ENCODE data around the gene NUB1.
"Not testable (repeated sequence)": the region's sequence is repeated elsewhere in the genome, so short reads cannot be mapped to it uniquely, and the experiment has no call there.

The NUB1 gene, protein sequence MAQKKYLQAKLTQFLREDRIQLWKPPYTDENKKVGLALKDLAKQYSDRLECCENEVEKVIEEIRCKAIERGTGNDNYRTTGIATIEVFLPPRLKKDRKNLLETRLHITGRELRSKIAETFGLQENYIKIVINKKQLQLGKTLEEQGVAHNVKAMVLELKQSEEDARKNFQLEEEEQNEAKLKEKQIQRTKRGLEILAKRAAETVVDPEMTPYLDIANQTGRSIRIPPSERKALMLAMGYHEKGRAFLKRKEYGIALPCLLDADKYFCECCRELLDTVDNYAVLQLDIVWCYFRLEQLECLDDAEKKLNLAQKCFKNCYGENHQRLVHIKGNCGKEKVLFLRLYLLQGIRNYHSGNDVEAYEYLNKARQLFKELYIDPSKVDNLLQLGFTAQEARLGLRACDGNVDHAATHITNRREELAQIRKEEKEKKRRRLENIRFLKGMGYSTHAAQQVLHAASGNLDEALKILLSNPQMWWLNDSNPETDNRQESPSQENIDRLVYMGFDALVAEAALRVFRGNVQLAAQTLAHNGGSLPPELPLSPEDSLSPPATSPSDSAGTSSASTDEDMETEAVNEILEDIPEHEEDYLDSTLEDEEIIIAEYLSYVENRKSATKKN
- 103 to 132 (median 119) reads per million in 4 donors for total RNA-seq

GRCh38 chr7:151341357-151342101 lies at the start of gene NUB1:
TSS of gene NUB1 (plus strand) at chr7:151341812. CDS start at chr7:151345350, 3,538 bp downstream.
- peak; percentile 81 to 89 (median 88) for DNase-seq

- no peak for DNase-seq
Measured at GRCh38 chr7:151292850-151293249, 48.8 kb upstream of the NUB1 start.

- DNase-seq: no peak
Measured at GRCh38 chr7:151296202-151296992, 45.2 kb upstream of the NUB1 start.

- no peak for DNase-seq
Measured at GRCh38 chr7:151298765-151299164, 42.8 kb upstream of the NUB1 start.

DNA sequence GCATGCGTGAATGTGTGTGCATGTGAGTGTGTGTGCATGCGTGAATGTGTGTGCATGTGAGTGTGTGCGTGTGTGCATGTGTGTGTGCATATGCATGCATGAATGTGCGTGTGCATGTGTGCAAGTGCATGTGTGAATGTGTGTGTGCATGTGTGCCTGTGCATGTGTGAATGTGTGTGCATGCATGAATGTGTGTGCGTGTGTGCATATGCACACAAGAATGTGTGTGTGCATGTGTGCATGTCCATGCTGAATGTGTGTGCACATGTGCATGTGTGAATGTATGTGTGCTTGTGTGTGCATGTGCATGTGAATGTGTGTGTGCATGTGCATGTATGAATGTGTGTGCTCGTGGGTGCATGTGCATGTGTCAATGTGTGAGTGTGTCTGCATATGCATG lies 42.1 kb upstream of the NUB1 start:
- no peak for DNase-seq

GRCh38 chr7:151299940-151300645 lies 41.5 kb upstream of the NUB1 start:
- no peak for DNase-seq

GRCh38 chr7:151301471-151302462 lies 39.8 kb upstream of the NUB1 start:
- DNase-seq: no peak

DNA sequence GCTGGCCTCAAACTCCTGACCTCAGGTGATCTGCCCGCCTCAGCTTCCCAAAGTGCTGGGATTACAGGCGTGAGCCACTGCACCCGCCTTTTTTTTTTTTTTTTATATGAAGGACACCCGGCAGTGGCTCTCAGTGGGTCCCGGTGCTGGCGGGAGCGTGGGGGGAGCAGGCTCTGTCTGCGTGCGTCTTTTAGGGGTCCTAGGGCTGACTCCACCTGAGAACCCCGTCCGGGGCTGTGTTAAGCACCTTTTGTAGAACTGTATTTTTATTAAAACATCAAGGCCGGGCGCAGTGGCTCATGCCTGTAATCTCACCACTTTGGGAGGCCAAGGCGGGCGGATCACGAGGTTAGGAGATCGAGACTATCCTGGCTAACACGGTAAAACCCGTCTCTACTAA lies 37.4 kb upstream of the NUB1 start:
- DNase-seq: not testable (repeated sequence)

GRCh38 chr7:151304856-151305255 lies 36.8 kb upstream of the NUB1 start:
- no peak for DNase-seq

DNA sequence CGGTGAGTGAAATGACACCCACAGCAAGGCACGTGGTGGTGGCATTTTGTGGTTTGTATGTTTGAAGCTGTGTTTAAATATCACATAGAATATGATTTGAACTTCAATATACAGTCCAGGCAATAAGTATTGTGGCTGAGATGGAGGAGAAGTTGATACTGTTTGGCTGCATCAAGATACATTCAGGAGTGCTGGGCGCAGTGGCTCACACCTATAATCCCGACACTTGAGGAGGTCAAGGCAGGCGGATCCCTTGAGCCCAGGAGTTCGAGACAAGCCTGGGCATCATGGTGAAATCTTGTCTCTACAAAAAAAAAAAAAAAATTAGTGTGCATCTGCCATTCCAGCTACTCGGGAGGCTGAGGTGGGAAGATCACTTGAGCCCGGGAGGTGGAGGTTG lies 35.2 kb upstream of the NUB1 start:
- no peak for DNase-seq

DNA sequence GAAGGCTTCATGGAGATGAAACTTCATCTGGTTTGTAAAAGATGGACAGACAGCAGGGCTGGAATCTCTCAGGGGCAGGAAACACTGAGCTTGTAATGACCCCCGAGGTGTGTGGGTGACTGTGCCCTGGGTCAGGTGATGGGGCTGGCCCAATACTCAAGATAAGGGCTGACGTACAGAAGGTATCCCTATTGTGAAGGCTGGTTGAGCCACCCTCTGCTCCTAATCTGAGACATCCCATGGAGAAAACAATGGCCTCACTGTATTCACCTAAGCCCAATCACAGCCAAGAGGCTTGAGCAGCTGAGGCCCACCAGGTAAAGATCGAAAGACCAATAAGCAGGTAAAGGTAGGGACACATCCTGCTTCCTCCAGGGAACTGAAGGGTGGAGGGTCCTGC lies 34.8 kb upstream of the NUB1 start:
- DNase-seq: no peak

DNA sequence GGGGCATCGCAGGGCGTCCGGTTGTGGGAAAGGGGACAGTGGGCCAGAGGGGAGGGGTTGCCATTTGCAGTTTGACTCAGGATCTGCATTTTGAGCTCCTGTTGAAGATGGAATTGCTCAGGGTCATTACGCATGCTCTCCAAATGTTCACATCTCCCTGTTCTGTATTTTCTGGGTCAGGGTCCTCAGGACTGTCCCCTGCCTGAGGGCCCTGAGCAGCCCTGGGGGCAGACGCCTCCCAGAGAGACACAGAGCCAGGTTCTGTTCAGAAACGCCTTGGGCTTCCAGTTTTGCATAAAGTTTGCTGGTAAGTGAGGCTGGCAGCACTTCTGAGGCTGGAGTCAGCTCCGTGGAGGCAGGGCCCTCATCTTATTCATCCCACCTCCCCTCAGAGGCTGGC lies 34.1 kb upstream of the NUB1 start:
- no peak for DNase-seq

- DNase-seq: no peak
Measured at GRCh38 chr7:151308256-151308655, 33.4 kb upstream of the NUB1 start.

- no peak for DNase-seq
Measured at GRCh38 chr7:151308791-151309190, 32.8 kb upstream of the NUB1 start.

DNA sequence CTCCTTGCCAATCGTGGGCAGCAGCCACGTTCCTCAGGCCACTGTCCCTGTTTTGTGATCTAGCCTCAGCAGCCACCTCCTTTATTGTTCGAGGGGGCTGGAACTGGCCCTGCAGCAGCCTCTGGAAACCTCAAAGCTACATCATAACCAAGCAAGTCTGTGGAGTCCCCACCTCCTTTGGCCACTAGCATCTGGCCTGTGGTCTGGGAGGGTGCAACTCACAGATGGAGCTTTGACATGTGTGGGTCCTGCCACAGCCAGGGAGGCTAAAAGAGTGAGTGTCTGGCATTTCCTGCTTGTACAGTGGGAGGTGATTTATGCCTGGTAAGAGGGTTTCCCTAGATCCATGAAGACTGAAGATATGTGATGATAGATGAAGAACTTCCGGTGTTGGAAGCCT lies 32.3 kb upstream of the NUB1 start:
- no peak for DNase-seq

GRCh38 chr7:151310578-151310977 lies 31.0 kb upstream of the NUB1 start:
- DNase-seq: no peak

GRCh38 chr7:151311294-151311864 lies 30.2 kb upstream of the NUB1 start:
- peak in 1 of 5 donors; percentile 28 for DNase-seq

GRCh38 chr7:151312356-151312755 lies 29.3 kb upstream of the NUB1 start:
- no peak for DNase-seq

DNA sequence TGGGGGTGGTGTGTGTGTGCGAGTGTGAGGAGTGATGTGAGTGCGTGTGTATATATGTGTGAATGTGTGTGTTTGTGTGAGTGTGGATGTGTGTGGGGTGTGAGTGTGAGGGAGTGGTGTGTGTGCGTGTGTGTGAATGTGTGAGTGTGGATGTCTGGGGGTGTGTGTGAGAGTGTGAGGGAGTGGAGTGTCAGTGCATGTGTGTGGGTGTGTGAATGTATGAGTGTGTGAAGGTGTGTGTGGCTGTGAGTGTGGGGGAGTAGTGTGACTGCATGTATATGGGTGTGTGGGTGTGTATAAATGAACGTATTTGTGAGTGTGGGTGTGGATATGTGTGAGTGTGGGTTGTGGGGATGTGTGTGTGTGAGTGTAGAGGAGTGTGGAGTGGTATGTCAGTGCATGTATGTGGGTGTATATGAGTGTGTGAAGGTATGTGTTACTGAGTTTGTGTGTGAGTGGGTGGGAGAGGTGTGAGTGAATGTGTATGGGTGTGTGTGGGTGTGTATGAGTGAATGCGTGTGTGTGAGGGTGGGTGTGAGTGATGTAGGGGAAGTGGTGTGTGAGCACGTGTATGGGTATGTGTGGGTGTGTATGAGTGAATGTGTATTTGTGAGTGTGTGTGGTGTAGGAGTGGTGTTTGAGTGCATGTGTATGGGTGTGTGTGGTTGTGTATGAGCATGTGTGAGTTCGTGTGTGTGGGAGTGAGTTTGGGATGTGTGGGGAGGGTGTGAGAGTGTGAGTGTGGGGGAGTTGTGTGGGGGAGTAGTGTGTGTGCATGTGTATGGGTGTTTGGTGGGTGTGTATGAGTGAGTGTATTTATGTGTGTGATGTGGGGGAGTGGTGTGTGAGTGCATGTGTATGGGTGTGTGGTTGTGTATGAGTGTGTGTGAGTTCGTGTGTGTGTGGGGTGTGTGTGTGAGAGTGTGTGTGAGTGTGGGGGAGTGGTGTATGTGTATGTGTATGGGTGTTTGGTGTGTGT lies 28.5 kb upstream of the NUB1 start:
- no peak for DNase-seq
